Tibial artery (tissue), 4 donors: Measurements from ENCODE around the gene GNAI3.

ENCODE experiments used
- DNase-seq, 2 donors: peaks; one replicate each; pipeline ENCODE4 v3.0.0-alpha.2; 2019
- H3K27ac ChIP-seq, 2 donors: fragments of 200-600 bp; sonication (generic) in 1 of 2; 1 replicate in 1 of 2; 2 replicates in 1 of 2; pipeline ENCODE4 v1.5.1; 2018 to 2019; ENCODE audit warnings: mild to moderate bottlenecking in 1 of 2
- H3K27me3 ChIP-seq, 2 donors: fragments of 200-600 bp; sonication (generic) in 1 of 2; one replicate each; pipeline versions ENCODE4 v1.5.1 to v1.6.0; 2016 to 2019
- H3K36me3 ChIP-seq, 3 donors: fragments of 200-600 bp; sonication (generic) in 2 of 3; one replicate each; pipeline ENCODE4 v1.5.1; 2016 to 2019; ENCODE audit warnings: mild to moderate bottlenecking in 2 of 3
- H3K4me1 ChIP-seq, 4 donors: fragments of 200-600 bp; sonication (generic) in 2 of 4; 1 replicate in 3 of 4; 2 replicates in 1 of 4; pipeline ENCODE4 v1.5.1; 2016 to 2019
- H3K4me3 ChIP-seq, 2 donors: fragments of 200-600 bp; sonication (generic) in 1 of 2; 1 replicate in 1 of 2; 2 replicates in 1 of 2; pipeline ENCODE4 v1.5.1; 2018 to 2019; ENCODE audit warnings: mild to moderate bottlenecking in 2 of 2
- H3K9me3 ChIP-seq, 3 donors: fragments of 200-600 bp; sonication (generic) in 1 of 3; one replicate each; pipeline ENCODE4 v1.5.1; 2016 to 2019
- CTCF ChIP-seq, 2 experiments: fragments of 200-600 bp in 1 of 2; fragments of 450-650 bp in 1 of 2; IDR thresholded peaks; one replicate each; pipeline ENCODE4 v1.5.1; 2017 to 2019; ENCODE audit warnings: antibody characterized with exemption in 2 of 2, mild to moderate bottlenecking in 1 of 2, moderate library complexity in 1 of 2
- intact Hi-C: fragments of 100-400 bp; cut with DNase I; formaldehyde crosslinking; loops from one replicate; pipeline ENCODE4 v1.15.0; 2023; ENCODE audit warnings: low total_unique reads

The GNAI3 gene

GRCh38 chr1:109527846-109528695, 20.3 kb upstream of the GNAI3 start:
- Histone ChIP-seq H3K9me3 (no peaks in the 10 kb centered on the region), H3K27me3 (peaks cover 0 to 2% of the 10 kb centered on the region in 2 donors), H3K27ac (no peak overlapping the region), H3K36me3 (no peaks in the 10 kb centered on the region), H3K4me1 (peaks cover 0 to 17% (median 12%) of the 10 kb centered on the region in 4 donors), H3K4me3 (no peak overlapping the region)
- intact Hi-C loops = no loop called here
- no peak for TF ChIP-seq CTCF (IDR thresholded peaks at IDR 0.05)
- no peak for DNase-seq

- no peak overlapping the region for H3K27ac ChIP-seq
- no peak for TF ChIP-seq CTCF (IDR thresholded peaks at IDR 0.05)
- no peak for DNase-seq
Observed at GRCh38 chr1:109528712-109529111, 19.7 kb upstream of the GNAI3 start.

GRCh38 chr1:109529881-109530456, 18.4 kb upstream of the GNAI3 start:
- no peak overlapping the region for H3K27ac ChIP-seq

More at GRCh38 chr1:109528712-109529111, 19.7 kb upstream of the GNAI3 start:
- no peaks in the 10 kb centered on the region for H3K36me3 ChIP-seq
- H3K4me3 ChIP-seq = no peak overlapping the region
- intact Hi-C loops = no loop called here
- H3K9me3 ChIP-seq = no peaks in the 10 kb centered on the region
- H3K27me3 ChIP-seq = no peaks in the 10 kb centered on the region
- H3K4me1 ChIP-seq = peaks cover 0 to 17% (median 12%) of the 10 kb centered on the region in 4 donors

GRCh38 chr1:109530457-109531087, 17.8 kb upstream of the GNAI3 start:
- Histone ChIP-seq H3K4me1 (peaks cover 0 to 20% (median 12%) of the 10 kb centered on the region in 4 donors), H3K4me3 (no peak overlapping the region), H3K36me3 (no peaks in the 10 kb centered on the region), H3K9me3 (no peaks in the 10 kb centered on the region), H3K27ac (no peak overlapping the region), H3K27me3 (no peaks in the 10 kb centered on the region)
- intact Hi-C loops = loop anchor here (10.0 kb wide), 1 partner anchor 106 kb away; the partner anchor contains the start of gene PSMA5
- DNase-seq = no peak
- no peak for TF ChIP-seq CTCF (IDR thresholded peaks at IDR 0.05)

More at GRCh38 chr1:109529881-109530456, 18.4 kb upstream of the GNAI3 start:
- TF ChIP-seq CTCF (IDR thresholded peaks at IDR 0.05) = no peak
- H3K4me1 ChIP-seq = peaks cover 0 to 17% (median 12%) of the 10 kb centered on the region in 4 donors
- no peak for DNase-seq
- H3K36me3 ChIP-seq = no peaks in the 10 kb centered on the region
- H3K27me3 ChIP-seq = no peaks in the 10 kb centered on the region
- intact Hi-C loops = loop anchor here (10.0 kb wide), 1 partner anchor 105 kb away; the partner anchor contains the start of gene PSMA5
- no peak overlapping the region for H3K4me3 ChIP-seq
- no peaks in the 10 kb centered on the region for H3K9me3 ChIP-seq

GRCh38 chr1:109531380-109531779, 17.0 kb upstream of the GNAI3 start:
- Histone ChIP-seq H3K27me3 (no peaks in the 10 kb centered on the region), H3K4me3 (no peak overlapping the region), H3K4me1 (peaks cover 0 to 28% (median 14%) of the 10 kb centered on the region in 4 donors), H3K36me3 (no peaks in the 10 kb centered on the region), H3K27ac (no peak overlapping the region), H3K9me3 (no peaks in the 10 kb centered on the region)
- DNase-seq = no peak
- intact Hi-C loops = loop anchor here (10.0 kb wide), 1 partner anchor 107 kb away; the partner anchor contains the start of gene PSMA5
- no peak for TF ChIP-seq CTCF (IDR thresholded peaks at IDR 0.05)
